Measurements from ENCODE around the gene PPARGC1A. TPM values are rescaled to one million over a fixed set of nuclear protein-coding genes. Genes with fewer than 3 reads are reported as not detected.

The PPARGC1A gene
- polyA plus RNA-seq, 10 donors: 4.0 to 13.7 (median 7.1) TPM

GRCh38 chr4:23775694-23776093, 114.2 kb downstream of the PPARGC1A start:
- no peak for DNase-seq

DNA sequence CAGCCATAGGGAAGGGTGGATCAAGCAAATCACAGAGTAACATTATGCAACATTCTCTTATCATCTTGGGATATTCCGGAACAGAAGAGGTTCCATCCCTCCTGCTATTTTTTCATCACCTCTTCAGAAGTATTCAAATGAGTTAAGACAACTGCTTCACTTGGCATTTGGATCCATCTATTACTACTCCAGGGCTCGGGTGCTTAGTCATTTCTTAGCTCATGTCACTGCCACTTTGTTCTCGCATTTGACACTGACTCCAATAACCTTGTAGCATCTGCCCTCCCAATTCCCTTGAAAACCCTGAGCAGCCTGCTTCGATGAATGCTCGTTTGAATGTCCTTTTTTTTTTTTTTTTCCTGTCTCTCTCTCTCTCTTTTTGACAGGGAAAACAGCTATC, 114.9 kb downstream of the PPARGC1A start:
- DNase-seq: no peak

GRCh38 chr4:23773884-23774636, 115.8 kb downstream of the PPARGC1A start:
- DNase-seq: no peak

- DNase-seq: peak in 1 of 3 donors; percentile 23
These were observed 119.8 kb downstream of the PPARGC1A start for GRCh38 chr4:23770011-23770410.

DNA sequence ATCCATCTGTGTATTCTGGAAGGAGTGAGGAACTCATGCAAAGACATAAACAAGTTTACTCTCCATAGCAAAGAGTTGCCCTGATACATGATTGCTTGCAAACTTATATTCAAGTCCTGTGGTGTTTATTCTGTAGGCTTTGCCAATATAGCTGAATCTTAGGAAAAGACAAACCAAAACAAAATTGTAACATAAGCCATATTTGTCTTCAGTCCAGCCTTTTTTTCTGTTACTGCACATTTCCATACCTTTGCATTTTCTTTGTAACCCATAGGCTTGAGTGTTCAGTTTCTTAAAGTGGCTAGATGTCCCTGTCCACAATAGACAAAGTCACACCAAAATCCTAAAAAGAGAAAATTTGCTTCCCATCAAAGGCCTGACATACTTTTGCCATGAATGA, 120.4 kb downstream of the PPARGC1A start:
- no peak for DNase-seq

DNA sequence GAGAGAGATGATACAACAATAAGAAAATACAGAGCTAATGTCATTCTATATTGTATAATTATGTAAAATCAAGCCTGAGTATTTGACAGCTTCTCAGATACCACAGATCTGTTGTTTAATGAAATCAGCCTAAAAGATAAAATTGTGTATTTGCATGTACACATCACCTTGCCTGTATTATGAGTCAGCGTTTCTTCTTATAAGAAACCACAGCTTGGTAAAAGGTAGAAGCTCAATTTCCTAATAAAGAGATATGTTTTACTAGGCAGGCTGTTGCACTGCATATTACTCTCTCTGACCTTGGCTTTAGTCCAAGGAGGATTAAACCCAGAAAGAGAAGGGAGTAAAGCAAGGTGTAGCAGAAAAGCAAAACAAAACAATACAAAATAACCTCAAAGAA, 121.3 kb downstream of the PPARGC1A start:
- no peak for DNase-seq

DNA sequence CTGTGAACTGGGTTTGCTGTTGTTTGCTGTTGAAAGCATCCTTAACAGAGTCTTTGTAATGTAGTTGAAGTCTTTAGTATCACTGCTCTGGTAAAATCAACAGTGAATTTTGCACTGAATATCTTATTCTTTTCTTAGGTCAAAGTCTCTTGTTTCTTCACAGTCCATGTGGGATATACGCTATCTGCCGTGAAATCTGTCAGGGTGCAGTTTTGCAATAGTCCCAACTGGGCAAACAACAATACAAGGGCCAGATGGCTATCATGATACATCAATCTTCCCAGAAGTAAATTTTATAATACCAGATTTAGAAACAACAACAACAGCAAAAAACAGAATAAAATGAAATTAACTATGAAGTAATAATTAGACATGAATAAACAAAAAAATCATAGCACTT, 123.5 kb downstream of the PPARGC1A start:
- no peak for DNase-seq

DNA sequence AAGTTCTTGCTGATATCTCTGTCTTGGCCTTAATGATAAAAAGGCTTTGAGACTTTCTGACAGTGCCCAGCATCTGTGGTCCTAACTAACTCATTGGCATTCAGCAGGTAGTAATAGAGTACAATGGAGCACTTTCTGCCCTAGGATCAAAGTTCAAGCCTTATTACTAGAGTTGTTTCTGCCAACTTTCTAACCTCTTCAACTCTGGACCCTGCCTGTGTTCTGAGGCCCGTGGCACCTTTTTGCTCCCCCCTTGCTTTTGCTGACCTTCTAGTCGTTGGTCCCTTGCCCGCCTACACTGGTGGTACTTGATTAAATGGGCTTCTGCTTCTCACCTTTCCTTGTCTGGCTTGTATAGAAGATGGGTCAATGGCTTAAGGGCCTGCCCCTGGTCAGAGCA, 126.3 kb downstream of the PPARGC1A start:
- DNase-seq: no peak

- DNase-seq: no peak
These were observed 127.3 kb downstream of the PPARGC1A start for GRCh38 chr4:23762551-23762950.

- DNase-seq: no peak
These were observed 130.8 kb downstream of the PPARGC1A start for GRCh38 chr4:23759066-23759465.

GRCh38 chr4:23754688-23755087, 135.2 kb downstream of the PPARGC1A start:
- DNase-seq: no peak

- peak in 2 of 3 donors; percentile 12 to 18 for DNase-seq
These were observed 139.7 kb downstream of the PPARGC1A start for GRCh38 chr4:23750125-23750524.

DNA sequence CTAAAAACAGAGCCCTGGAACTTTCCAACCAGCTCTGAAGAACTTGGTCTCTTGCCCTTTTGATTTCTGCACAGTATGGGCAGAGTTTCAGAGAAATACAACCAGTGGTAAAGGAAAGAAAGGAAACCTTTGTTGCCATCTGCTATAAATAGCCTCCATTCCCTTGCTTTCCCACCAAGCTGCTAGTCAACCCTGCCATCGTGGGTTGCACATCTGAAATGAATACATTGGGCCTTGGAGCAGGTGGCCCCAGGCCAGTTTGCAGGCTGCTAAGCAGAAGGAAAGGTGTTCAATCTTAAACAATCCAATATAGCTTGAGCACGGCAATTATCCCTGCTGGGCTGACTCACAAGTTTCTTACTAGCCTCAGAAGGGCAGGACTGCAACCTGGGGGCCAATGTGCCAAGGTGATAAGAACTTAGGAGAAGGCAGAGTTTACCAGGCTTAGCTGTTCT, 142.5 kb downstream of the PPARGC1A start:
- peak in 2 of 3 donors; percentile 19 to 35 for DNase-seq

GRCh38 chr4:23746672-23747071, 143.2 kb downstream of the PPARGC1A start:
- DNase-seq: no peak

GRCh38 chr4:23746027-23746426, 143.8 kb downstream of the PPARGC1A start:
- DNase-seq: no peak

GRCh38 chr4:23745377-23745776, 144.5 kb downstream of the PPARGC1A start:
- no peak for DNase-seq
